ENCODE measurements around the gene MCCC1. TPM values are rescaled to one million over a fixed set of nuclear protein-coding genes. Genes with fewer than 3 reads are reported as not detected.

The MCCC1 gene
- total RNA-seq, 1 donor from 2014 or later, result 26.0 TPM

DNA sequence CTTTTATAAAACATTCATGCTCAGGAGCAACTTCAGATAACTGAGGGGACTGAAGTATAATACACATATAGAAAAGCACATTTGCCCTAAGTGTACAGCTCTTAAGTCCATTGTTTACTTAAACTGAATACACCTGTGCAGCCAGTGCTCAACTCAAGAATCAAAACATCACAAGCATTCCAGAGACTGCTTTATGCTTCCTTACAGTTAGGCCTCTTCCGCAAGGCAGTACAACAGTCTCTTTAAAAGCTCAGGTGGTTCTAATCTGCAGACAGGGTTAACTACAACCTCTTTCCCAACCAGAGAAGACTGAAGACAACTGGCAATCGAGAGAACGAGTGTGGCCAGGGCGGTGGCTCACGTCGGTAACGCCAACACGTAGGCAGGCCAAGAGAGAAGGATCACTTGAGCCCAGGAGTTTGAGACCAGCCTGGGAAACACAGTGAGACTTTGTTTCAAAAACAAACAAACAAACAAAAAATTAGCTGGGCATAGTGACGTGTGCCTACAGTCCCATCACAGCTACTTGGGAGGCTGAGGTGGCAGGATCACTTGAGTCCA, 16.9 kb downstream of the MCCC1 start:
- H3K4me3 ChIP-seq (ENCODE audit: low read depth, low read length), result no peak overlapping the region
- no peak for DNase-seq (ENCODE audit: low read depth)
- TF ChIP-seq, protein P1, sequence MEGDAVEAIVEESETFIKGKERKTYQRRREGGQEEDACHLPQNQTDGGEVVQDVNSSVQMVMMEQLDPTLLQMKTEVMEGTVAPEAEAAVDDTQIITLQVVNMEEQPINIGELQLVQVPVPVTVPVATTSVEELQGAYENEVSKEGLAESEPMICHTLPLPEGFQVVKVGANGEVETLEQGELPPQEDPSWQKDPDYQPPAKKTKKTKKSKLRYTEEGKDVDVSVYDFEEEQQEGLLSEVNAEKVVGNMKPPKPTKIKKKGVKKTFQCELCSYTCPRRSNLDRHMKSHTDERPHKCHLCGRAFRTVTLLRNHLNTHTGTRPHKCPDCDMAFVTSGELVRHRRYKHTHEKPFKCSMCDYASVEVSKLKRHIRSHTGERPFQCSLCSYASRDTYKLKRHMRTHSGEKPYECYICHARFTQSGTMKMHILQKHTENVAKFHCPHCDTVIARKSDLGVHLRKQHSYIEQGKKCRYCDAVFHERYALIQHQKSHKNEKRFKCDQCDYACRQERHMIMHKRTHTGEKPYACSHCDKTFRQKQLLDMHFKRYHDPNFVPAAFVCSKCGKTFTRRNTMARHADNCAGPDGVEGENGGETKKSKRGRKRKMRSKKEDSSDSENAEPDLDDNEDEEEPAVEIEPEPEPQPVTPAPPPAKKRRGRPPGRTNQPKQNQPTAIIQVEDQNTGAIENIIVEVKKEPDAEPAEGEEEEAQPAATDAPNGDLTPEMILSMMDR (conservative IDR thresholded peaks at IDR 0.05; ENCODE audit: low read depth, low read length), result no peak

DNA sequence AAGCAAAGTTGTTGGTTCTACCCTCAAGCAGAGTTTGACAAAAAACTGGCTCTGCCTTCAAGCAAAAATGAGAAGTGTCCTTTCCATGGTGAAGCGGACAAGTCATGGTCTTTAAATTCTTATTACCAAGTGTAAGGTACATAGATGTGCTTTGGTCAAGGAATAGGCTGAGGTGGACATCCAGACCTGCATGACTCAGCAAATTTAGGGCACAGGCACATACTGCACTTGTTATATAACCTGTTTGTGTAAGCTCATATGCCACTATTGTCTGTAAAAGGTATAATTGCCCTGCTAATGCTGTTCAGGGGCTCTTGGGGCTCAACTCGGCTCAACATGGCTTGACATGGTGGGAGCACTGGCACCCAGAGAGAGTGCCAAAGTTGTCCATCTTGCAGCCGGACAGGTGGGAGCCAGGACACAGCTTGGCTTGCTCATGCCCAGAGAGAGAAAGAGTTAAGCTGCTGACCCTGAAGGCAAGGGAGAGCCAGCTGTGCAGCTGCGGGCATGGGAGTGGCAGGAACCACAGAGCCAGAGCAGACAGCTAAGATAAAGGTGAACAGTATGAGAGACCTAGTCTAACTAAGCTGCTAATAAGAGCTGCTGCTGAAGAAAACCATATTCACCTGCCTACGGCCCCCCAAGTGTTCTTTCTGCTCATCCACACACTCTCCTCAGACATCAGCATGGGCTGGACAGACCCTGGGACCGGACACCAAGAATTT, 17.7 kb downstream of the MCCC1 start:
- no peak for DNase-seq (ENCODE audit: low read depth)
- no peak overlapping the region for H3K4me3 ChIP-seq (ENCODE audit: low read depth, low read length)
- TF ChIP-seq, protein P1 (conservative IDR thresholded peaks at IDR 0.05; ENCODE audit: low read depth, low read length), result no peak

DNA sequence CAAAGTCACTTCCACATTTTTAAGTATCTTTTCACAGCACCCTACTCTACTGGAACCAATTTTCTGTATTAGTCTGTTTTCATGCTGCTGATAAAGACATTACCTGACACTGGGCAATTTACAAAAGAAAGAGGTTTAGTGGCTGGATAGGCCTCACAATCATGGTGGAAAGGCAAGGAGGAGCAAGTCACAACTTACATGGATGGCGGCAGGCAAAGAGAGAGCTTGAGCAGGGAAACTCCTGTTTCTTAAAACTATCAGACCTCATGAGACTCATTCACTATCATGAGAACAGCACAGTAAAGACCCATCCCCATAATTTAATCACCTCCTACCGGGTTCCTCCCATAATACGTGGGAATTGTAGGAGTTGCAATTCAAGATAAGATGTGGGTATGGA, 18.7 kb downstream of the MCCC1 start:
- DNase-seq (ENCODE audit: low read depth), result no peak
- TF ChIP-seq, protein P1 (conservative IDR thresholded peaks at IDR 0.05; ENCODE audit: low read depth, low read length), result no peak
- no peak overlapping the region for H3K4me3 ChIP-seq (ENCODE audit: low read depth, low read length)

DNA sequence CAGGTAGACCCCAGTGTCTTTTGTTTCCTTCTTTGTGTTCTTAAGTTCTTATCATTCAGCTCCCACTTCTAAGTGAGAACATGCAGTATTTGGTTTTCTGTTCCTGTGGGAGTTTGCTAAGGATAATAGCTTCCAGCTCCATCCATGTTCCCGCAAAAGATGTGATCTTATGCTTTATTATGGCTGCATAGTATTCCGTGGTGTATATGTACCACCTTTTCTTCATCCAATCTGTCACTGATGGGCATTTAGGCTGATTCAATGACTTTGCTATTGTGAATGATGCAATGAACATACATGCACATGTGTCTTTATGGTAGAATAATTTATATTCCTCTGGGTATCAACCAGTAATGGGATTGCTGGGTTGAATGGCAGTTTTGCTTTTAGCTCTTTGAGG, 24.4 kb downstream of the MCCC1 start:
- DNase-seq (ENCODE audit: low read depth), result no peak
- no peak overlapping the region for H3K4me3 ChIP-seq (ENCODE audit: low read depth, low read length)
- TF ChIP-seq, protein P1 (conservative IDR thresholded peaks at IDR 0.05; ENCODE audit: low read depth, low read length), result no peak

DNA sequence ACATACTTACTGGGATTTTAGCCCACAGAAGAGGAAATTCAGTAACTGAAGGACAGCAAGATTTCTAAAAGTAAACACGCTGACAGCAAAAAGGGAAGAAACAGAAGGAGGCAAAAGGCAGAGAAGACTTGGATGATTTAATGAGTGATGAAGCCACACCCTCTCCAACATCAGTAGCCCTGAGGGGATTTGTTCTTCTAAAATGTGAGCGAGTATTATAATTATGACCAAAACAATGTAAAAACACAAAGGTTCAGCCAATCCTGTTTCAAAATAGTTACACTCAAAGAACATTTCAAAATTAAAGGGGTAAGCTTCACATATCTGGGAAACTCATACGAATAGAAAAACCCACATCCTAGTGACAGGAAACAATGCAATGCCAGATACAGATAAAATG, 25.0 kb downstream of the MCCC1 start:
- no peak for DNase-seq (ENCODE audit: low read depth)
- TF ChIP-seq, protein P1 (conservative IDR thresholded peaks at IDR 0.05; ENCODE audit: low read depth, low read length), result no peak
- H3K4me3 ChIP-seq (ENCODE audit: low read depth, low read length), result no peak overlapping the region

DNA sequence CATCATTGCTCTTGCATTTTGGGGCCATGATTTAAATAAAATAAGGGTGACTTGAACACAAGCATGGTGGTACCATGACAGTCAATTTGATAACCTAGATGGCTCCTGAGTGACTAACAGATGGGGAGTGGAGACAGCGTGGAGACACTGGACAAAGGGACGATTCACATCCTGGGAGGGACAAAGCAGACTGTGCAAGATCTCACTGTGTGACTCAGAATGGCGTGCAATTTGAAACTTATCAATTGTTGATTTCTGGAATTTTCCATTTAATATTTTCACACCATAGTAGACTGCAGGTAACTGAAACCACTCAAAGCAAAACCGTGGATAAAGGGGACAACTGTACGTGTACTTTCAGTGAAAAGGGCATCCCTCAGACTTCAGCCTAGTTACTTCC, 25.5 kb downstream of the MCCC1 start:
- H3K4me3 ChIP-seq (ENCODE audit: low read depth, low read length), result no peak overlapping the region
- no peak for DNase-seq (ENCODE audit: low read depth)
- TF ChIP-seq, protein P1 (conservative IDR thresholded peaks at IDR 0.05; ENCODE audit: low read depth, low read length), result no peak

DNA sequence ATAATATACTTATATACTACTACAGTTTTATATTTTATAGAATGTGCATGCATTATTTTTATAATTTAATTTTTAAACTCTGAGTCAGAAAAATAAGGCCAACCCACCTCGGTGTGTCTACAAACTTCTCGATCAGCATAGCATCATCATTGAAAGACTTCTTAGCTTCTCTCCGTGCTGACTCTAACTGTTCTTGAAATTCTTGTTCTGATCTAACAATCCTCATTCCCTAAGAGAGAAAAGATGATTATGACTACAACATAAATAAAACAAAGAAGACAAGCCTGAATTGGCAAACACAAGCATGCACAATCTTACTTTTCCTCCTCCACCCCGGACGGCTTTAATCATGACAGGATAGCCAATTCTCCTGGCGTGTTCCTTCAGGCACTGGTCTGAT, 28.4 kb downstream of the MCCC1 start:
- H3K4me3 ChIP-seq (ENCODE audit: low read depth, low read length), result no peak overlapping the region
- no peak for DNase-seq (ENCODE audit: low read depth)
- TF ChIP-seq, protein P1 (conservative IDR thresholded peaks at IDR 0.05; ENCODE audit: low read depth, low read length), result no peak
